Measurements from ENCODE around the gene HS1BP3.

HS1BP3 gene

DNA sequence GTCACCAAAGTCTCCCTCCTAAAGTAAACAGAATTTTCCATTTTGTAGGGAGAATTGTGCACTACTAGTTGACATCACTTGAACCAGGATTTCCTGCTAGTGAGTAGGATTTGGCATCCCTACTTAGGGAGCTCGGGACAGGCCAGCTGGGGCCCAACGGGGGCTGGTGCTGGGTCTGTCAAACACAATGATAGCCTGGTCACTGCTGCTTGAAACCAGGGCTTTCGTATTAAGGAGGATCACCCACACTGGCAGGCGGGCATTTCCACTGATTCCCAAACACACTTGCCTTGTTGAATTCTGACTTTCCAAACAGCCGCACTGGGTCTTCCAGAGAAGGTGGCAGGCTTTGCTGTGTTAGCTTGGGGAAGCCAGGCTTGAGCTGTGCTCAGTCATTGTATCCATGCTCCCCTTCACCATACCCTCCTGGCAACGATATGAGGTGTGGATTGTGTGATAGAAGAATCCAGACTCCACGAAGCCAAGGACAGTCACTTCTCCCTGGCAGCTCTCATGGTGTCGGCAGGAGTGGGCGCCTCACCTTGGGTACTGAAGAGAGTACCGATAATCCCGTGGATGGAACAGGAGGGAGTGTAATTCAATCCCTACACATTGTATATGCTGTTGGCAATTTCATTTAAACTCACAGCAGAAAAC is 23.5 kb upstream of the HS1BP3 start:
- no peak for DNase-seq

DNA sequence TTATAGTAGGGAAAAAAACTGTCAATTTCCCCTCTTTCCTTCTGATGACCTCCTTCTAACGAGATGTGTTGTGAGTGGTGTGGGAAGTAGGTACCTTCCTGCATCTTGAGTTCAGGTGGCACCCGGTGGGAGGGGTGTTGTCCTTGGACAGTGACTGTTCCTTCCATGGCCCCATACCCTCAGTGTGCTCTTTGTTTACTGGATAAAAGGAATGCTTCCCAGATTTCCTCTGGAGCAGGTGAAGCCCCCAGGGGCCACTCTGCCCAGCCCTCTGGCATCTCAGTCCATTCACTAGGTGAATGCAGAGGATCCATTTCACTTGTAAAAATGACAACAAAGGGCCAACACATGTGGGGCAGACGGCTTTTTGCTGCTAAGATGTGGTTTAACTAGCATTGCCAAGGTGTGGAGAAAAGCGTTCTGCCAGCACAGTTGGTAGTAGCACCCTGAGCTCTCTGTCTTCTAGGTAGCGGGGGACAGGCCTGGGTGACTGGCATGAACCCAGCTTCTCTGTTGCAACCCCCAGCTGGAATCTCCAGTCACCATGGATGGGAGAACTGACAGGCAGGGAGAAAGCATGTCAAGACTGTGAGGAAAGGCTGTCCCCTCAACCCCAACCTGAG is 22.9 kb upstream of the HS1BP3 start:
- DNase-seq = no peak

DNA sequence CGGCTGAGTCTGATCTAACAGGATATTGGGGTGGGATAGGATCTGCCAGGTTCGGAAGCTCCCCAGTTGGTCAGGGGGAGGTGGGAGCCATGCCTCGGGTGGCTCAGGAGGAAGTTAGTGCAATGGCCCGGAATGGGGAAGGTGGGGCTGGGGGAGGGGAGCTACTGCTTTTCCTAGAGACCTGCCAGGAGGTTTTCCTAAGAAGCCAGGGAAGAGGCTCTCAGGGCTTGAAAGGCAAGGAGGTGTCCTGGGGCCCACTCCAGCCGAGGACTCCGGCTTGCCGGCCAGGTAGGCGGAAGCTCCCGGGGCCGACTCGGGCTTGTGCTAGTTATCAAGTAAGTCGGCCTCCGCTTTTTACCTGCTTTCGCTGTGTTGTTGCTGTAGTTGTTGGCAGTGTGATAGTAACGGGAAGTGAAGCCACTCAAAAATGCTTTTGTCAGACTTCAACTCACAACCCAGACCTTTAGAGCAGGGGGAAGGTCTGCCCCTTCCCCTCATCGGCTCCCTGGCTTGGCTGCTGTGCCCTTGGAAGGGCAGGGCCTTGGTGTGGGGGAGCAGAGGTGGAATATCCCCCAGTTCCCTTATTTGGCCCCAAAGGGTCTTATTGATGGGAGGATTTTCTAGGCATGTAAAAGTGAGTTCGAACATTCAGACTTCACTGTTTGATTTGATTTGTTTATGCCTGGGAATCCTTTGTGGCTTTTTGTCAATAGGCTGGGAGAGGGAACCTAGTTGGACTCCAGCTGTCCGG is 21.5 kb upstream of the HS1BP3 start:
- no peak for DNase-seq

DNA sequence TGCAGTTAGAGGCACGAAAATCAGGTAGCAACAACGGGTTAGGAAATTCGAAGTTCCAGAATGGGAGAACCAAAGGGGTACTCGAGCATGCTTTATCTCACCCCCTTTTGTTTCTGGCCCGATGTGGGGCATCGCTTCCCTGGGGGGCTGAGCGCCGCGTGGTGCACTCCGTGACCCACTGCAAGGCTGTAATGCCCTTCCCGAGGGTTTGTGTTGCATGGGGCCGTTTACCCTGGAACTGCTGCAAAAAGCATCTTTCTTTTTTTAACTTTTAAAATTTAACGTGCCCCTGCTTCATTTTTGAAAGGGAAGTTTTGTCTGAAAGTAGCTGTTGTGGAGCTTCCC is 20.8 kb upstream of the HS1BP3 start:
- no peak for DNase-seq

DNA sequence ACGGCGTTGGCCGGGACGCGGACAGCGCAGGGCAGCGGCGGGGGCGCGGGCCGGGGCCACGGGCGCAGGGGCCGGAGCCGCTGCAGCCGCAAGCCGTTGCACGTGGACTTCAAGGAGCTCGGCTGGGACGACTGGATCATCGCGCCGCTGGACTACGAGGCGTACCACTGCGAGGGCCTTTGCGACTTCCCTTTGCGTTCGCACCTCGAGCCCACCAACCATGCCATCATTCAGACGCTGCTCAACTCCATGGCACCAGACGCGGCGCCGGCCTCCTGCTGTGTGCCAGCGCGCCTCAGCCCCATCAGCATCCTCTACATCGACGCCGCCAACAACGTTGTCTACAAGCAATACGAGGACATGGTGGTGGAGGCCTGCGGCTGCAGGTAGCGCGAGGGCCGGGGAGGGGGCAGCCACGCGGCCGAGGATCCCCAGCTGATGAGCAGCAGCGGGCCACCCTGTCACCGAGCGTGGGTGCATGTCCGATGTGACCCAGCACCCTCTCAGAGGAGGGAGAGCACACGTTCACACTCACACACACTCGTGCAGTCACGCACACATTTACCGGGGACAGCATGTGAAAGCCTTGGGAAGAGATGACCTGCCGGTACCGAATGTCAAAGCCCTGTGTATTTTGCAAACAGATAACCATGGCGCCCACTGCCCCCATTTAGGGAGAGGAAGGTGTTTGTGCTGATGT is 20.3 kb upstream of the HS1BP3 start:
- DNase-seq = no peak

DNA sequence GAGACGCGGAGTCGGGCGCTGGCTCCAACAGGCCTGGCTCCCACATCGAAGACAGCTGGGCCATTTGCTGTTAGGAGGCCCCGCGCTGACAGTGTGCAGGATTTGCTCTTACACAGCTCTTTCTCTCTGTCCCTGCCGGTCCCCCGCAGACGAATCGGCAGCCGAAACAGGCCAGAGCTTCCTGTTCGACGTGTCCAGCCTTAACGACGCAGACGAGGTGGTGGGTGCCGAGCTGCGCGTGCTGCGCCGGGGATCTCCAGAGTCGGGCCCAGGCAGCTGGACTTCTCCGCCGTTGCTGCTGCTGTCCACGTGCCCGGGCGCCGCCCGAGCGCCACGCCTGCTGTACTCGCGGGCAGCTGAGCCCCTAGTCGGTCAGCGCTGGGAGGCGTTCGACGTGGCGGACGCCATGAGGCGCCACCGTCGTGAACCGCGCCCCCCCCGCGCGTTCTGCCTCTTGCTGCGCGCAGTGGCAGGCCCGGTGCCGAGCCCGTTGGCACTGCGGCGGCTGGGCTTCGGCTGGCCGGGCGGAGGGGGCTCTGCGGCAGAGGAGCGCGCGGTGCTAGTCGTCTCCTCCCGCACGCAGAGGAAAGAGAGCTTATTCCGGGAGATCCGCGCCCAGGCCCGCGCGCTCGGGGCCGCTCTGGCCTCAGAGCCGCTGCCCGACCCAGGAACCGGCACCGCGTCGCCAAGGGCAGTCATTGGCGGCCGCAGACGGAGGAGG is 19.6 kb upstream of the HS1BP3 start:
- DNase-seq = no peak

DNA sequence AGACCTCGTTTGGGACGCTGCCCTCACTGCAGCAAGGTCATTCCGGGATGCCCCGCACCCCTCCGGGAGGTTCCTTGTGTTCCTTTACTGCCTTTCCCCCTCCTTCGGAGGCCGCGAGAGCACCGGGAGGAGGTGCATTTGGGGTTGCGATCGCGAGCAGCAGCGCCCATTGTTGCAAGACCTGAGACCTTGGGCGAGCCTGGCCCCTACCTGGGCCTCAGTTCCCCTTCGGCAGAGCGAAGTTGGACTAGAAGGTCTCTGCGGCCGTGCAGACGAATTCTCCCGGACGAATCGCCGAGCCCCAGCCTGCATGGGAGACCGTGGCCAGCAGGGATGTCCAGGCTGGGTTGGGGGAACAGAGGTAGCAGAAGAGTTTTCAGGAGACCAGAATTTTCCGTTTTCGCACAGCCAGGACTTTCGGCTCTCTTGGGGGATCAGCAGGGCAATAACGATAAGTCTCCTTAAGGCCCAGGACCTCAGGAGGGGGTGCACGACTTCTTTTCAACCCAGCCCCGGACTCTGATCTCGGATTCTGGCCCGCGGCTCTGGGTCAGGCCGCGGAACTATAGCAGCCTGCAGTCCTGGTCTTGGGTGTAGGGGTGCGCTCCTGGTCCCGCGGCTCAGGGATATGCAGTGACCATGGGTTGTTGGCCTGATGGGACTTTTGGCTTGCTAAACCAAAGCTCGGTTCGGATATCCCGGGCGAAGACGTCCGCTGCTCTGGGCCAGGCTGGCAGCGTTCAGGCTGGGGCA is 18.8 kb upstream of the HS1BP3 start:
- DNase-seq = no peak

DNA sequence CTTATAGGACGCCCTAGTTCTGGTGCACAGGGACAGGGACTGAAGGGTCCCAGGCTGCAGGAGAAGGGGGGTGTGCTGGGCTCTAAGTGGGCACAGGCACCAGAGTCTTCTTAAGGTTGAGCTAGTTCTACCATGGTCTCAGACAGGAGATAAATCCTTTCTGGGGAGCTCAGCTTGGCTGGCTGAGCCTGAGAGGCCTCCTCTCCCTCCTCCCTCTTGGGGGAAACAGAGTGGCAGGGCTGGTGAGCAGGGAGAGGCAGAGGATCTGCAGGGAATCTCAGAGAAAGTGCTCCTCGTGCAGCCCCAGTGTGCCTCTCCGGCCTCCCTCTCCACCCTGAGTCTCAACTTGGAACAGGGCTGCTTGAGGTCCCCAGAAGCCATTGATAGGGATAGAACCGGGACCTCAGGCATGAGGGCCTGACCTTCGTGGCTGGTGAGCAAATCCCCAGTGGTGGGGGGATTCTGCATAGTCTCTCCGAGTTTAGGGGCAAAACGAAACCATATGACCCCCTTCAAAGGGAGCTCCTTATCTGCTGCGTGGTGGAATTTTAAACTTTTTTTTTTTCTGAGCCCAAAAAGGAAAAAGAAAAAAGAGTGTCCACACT is 18.1 kb upstream of the HS1BP3 start:
- DNase-seq = no peak

DNA sequence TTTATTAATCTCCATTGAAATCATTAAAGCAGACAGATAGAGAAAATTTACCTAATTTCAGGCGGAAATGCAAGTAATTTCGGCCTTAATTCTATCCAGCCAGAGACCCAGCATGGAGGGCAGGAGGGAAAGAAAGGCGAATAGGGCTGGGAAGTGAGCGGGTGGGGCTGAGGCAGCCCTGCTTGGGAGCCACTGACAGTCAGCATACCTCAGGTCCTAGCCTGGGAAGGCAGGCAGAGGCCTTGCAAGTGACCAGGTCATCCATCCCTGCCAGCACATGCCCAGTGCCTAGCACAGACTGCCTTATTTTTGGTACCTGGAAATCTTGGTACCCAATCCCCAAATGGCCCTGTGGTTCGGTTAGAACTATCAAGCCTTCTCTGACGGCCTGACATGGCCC is 17.6 kb upstream of the HS1BP3 start:
- DNase-seq = no peak

DNA sequence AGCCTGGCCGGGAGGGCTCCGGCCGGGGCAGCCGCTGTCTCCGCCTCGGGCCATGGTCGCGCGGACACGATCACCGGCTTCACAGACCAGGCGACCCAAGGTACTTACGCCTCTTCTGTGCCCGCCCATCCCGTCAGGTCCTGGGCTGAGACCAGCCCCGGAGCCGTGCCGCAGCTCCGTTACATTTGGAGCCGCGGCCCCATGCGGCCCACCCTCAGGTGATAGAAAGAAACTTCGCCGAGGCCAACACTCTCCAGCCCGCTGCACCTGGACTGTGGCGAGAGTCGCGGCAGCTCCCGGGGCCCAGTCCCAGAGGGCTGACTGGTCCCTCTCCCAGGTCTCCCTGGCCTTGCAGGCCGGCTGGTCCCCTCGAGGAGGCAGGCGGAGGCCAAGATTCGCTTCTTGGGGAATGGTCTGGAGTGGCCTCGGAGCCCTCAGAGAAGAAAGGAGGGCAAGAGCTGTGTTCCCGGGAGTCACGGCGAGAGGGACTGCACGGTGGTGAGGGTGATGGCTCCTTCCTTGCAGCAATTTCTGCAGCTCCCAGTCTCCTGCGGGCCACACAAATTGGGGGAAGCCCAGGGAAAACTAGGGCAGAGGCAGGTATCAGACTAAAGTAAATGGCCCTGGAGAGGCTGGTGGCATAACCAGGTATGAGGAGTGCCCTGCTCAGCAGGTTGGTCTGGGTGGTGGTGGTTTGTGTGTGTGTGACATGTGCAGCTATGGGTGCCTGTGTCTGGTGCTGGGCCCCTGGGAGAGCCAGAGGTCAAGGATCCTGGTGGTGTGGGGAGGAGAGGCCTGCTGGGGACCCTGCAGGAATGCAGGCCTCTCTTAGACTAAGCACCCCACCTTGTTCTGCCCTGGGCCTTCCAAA is 16.9 kb upstream of the HS1BP3 start:
- no peak for DNase-seq

DNA sequence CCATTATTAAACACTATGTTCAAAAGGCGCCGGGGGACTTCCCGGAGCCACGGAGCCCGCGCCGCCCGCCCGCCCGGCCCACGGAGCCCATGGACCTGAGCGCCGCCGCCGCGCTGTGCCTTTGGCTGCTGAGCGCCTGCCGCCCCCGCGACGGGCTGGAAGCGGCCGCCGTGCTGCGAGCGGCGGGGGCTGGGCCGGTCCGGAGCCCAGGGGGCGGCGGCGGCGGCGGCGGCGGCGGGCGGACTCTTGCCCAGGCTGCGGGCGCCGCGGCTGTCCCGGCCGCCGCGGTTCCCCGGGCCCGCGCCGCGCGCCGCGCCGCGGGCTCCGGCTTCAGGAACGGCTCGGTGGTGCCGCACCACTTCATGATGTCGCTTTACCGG is 16.2 kb upstream of the HS1BP3 start:
- no peak for DNase-seq

DNA sequence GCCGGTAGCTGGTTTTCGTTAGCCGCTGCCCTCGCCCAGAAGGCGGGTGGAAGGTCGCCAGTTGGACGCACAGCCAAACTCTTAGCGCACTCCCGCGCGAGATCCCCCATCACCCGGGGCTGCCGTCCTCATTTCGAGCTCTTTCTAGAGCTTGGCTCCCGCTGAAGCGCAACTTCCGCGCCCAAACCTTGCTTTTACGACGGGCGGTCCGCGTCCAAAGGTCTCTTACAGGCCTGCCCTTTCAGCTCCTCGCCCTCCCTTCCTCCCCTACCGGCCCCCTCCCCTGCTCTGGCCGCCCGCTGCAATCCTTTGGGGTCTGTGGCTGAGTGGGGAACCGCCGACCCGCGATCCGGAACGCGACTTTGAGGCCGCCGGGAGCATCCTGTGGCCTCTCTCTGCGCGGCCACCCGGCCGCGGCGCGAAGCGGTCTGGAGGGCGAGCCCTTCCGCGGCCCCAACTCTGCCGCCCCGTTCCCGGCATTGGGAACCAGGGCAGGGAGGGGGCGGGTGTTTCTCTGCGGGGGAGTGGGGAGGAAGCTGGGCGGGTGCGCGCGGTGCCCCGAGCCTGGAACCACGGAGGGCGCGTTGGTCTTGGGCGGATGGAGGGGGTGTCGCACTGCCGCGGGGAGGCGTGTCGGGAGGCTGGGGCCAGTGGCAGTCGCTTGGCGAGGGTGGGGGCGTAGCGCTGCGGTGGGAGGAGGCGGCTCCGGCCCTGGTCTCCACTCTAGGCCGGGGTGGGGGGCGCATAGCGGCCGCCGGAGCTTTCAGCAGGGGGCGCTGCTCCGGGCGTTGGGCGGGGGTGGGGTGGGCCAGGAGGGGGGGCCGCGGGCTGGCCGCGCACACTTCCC is 15.6 kb upstream of the HS1BP3 start, which contains the start of gene GDF7:
TSS of gene GDF7 (plus strand) at position 841 of the 847 bp plus-strand sequence. CDS start 96 bp downstream, outside the sequence.
- no peak for DNase-seq

DNA sequence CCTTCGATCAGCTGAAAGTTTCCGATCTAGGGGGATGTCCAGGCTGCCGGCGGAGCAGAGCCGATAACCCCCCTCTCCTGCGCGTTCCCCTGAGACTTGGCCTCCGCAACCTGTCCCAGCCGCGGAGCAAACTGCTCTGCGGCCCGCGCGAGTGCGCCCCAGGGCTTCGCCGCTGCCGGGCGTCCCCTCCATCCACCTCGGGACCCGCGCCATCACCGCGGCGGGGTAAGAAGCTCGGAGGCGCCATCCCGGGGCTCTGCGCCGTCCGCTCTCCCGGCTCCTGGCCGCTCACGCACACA is 15.1 kb upstream of the HS1BP3 start:
- no peak for DNase-seq

DNA sequence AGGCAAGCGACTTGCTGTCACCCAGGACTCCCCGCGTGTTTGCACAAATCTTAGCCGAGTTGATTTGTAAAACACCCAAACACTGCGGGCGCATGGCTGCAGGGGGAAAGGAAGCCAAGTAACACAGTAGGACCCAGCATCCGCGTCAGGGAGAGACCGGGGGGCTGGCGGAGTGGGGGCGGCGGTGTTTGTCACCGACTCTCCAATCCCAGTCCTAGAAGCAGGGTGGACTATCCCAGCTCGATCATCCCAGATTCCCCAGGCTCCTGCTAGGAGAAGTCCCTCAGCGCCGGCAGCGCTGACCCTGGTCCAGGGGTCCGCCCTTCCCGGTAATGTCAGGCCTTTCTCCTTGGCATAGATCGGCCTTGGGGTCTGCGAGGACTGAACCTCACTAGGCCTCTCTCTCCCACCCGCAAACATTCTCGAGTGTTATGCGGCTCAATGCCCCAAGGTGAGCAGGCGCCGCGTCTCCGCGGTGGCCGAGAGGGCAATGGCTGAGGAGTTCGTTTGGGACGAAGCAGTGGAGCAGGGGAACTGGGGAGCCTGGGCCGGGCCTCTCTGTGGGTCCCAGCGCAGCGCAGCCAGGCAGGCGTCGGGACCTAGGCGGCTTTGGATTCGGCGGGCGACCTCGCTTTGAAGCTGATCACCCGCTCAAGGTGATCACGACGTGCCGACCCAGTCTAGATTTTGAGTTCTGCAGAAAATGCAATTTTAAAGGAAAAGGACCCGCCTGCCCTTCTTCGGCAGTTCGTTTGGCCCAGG is 14.5 kb upstream of the HS1BP3 start:
- DNase-seq = no peak

DNA sequence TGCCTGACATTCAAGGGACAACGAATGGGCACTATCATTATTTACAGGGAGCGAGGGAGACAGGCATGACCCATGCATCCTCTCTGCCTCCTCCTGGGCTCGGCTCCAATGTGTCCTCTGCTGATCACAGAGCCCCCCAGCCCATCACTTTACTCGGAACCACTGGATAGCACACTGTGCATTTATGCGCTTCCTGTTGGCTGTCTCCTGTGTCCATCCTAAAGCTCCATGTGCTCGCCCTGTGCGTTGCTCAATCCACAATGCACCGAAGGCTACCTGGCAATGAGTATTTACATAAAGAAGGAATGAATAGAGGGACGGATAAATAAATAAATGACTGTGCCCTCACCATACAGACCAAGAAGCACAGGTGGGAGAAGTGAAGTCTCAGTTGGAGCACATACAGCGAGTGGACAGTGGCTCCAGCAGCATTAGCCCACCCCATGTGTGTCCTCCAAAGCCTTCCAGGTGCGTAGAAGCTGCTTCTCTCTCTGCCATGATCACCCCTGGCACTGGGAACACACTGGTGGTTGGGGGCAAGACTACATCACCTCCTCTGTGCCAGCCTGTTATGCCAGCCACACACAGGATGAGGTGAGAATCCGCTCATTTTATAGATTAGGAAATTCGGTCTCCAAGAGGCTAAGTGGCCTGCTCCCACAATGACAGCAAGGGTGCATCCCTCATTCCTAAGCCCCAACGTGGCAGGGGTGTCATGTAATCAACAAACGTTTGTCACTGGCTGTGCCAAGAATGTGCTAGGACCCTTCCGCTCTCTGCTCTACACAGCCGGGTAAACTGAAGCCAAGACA is 13.7 kb upstream of the HS1BP3 start:
- no peak for DNase-seq

DNA sequence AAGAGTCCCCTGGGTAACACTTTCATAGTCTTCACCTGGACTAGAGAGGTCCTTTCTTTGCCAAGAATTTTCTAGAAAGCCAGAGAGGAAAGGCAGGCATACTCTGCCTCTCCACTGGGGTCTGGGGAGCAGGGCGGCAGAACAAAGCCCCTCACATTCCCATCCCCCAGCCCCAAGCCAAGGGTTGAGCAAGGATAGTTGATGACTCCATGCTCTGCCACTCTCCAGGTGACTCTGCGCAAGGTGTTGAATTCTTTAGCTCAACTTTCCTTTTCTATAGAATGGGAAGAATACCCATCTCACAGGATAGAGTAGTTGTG is 13.1 kb upstream of the HS1BP3 start:
- DNase-seq = no peak

DNA sequence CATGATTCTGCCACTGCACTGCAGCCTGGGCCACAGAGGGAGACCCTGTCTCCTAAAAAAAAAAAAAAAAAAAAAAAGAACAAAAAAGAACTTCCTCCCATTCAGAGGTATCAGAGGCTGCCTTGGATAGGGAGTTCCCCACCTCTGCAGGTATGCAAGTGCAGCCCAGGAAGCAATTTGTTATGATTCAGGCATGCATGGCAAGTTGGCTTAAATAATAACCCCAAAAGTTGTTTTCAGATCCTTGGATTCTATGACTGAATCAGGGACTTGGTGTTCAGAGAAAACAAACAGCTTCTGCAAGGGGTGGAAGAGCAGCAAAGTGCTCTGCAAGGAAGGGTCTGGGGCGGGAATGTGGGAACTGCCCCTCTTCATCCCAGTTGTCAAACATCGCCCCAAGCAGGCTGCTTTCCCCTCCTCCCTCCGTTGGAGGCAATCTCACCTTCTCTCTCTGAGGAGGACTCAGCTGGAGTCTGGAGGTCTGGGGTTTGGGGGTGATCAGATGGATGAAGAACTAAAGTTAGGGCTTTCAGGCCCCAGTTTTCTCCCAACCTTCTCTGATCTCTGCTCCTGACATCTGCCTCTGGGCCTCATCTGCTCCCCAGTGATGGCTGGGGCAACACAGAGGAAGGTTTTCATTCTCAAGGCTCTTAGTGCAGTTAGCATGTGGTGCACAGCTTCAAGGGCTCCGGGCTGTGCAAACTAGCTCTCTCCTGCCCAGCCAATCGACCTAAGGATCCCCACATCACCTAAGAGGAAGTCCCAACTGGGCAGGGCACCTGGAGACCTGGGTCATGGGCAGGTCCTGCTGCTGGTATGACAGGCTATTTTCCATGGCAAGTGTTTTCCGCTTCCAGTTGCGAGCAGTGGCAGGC is 12.5 kb upstream of the HS1BP3 start:
- no peak for DNase-seq
